GM18505 (cell line): ENCODE results near the gene TP53I11.

Experiments used
- ATAC-seq: cut with Tn5 transposase; IDR thresholded peaks from one replicate; pipeline ENCODE4 v1.9.1; 2021; ENCODE audit not compliant: unreplicated experiment
- POLR2A ChIP-seq: IDR thresholded peaks from 4 replicates; pipeline ENCODE4 v1.6.1; 2011; ENCODE audit warnings: borderline replicate concordance; ENCODE audit not compliant: insufficient read depth, insufficient read length; ENCODE audit errors: extremely low read depth

The TP53I11 gene

GRCh38 chr11:44987506-44987905, 36.8 kb upstream of the TP53I11 start:
- TF ChIP-seq POLR2A: no peak
- ATAC-seq: no peak

DNA sequence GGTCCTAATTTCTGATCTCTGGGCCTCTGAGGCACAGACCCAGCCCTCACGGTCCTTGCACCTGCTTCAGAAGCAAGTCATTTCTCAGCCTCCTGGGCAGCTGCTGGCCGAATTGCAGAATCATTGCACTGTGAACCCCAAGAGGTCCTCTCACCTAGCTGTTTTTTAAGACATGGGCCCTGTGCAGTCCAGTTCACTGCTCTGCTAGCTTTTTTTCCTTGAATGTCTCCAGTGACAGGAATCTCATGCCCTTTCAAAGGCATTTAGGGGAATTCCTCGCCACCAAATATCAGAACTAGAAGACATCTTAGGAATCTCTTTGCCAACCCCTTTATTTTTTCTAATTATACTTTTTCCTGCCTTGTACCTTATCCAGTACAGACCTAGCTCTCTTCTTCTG, 35.6 kb upstream of the TP53I11 start:
- ATAC-seq: no peak
- no peak for TF ChIP-seq POLR2A

GRCh38 chr11:44985721-44986120, 35.0 kb upstream of the TP53I11 start:
- TF ChIP-seq POLR2A: no peak
- ATAC-seq: no peak

GRCh38 chr11:44983786-44984185, 33.1 kb upstream of the TP53I11 start:
- TF ChIP-seq POLR2A: no peak
- ATAC-seq: no peak

- ATAC-seq: no peak
- no peak for TF ChIP-seq POLR2A
Observed at GRCh38 chr11:44982496-44983062, 31.9 kb upstream of the TP53I11 start.

DNA sequence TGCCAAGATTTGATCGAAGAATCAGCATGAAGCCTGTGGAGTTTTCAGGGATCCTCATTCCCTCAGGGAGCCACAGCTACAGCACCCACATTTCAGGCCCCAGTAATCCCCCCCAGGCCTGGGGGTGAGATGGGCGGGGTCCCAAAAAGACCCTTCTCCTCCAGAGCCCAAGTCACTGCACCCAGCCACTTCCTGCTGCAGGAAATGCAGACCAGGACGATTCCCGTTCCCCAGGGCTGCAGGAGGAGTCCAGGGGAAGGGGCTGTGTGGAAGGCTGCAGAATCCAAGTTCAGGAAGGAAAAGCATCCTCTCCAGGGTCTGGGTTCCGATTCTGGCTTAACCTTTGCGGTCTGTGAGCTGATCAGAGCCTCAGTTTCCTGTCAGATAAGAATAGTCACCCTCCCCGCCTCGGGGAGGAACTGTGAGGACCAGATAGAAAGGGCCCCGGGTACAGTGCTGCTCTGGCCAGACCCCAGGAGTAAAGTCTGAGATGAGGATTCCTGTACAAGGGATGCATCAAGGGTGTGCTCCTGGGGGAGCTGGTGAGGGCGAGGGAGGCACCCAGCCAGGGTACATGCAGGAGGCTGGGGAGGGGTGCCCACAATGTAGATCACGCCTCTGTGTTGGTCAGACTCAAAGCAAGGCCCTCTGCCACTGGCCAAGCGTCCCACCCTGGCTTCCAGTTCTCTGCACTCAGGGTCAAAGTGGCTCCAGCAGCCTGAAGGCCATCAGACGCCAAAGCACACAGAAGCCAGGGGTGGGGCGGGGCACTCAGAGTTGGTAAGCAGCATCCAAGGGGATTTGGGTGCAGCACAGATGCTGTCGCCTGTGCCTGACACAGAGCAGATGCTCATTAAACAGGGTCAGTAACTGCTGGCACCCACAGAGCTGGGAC, 30.1 kb upstream of the TP53I11 start:
- ATAC-seq: no peak

DNA sequence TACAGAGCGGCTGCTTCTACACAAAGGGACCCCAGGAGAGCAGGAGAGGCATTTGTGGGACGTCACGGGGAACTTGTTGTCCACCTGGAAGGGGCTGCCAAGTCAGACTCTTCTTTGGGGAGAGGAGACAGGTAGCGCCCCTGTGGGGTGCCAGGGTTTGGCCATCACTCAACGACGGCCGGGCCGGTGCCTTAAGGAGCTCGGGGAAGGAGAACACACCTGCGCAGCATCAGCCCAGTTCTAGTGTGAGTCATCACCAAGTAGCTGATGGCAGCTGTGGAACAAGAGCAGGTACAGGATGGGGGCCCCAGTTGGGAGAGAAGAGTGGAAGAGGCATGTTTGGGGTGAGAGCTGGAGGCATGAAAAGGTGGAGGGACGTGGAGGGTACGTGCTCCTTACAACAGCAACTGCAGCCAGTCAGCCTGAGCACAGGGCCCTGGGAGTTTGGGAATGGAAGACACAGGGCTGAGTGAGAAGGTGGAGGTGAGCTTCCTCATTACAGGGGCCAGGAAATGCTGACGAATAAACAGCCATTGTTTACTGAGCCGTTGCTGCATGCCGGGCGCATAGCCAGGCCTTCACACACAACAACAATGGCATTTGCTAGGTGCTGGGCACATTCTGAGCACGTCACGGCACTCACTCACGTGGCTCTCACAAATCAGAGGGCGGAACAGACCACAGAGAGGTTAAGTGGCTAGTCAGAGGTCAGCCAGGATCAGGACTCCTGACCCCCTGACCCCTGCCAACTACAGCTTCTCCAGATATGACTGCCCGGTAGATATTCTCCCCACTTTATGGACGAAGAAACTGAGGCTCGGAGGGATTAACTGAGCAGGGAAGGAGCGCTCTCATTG, 29.1 kb upstream of the TP53I11 start:
- ATAC-seq: no peak
- no peak for TF ChIP-seq POLR2A

More for the DNA sequence above, 30.1 kb upstream of the TP53I11 start:
- no peak for TF ChIP-seq POLR2A

GRCh38 chr11:44978961-44979331, 28.3 kb upstream of the TP53I11 start:
- no peak for TF ChIP-seq POLR2A
- ATAC-seq: no peak

- TF ChIP-seq POLR2A: no peak
- no peak for ATAC-seq
Observed at GRCh38 chr11:44978274-44978960, 27.7 kb upstream of the TP53I11 start.

GRCh38 chr11:44977493-44977984, 26.9 kb upstream of the TP53I11 start:
- no peak for ATAC-seq
- TF ChIP-seq POLR2A: no peak

DNA sequence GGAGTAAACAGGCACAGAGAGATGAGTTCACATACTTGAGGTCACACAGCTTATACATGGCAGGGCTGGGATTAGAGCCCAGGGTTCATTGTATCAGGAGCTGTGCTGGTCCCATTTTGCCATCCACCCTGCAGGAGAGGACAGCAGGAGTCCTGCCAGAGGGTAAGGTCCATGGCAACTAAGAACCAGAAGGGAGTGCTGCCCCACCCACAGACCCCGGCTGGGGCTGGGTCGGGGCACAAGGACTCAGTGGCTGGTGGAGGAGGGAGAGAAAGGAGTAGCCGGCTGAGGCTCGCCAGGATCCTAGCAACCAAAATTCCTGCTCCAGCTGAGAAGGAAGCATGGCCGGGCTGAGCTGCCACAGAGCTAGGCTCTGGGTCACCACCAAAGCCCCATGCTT, 25.9 kb upstream of the TP53I11 start:
- no peak for TF ChIP-seq POLR2A
- no peak for ATAC-seq

- TF ChIP-seq POLR2A: no peak
- ATAC-seq: no peak
Observed at GRCh38 chr11:44974402-44975000, 23.8 kb upstream of the TP53I11 start.
